Stimulated activated CD4-positive, alpha-beta T cell treated with anti-CD3 and anti-CD28 coated beads, Interleukin-12 subunit alpha, Interleukin-12 subunit beta, amount 100 ng/mL, for 48 hours (primary cell): ENCODE results near the gene KRT28.
A peak's percentile ranks its signal among the peaks of the same experiment; 100 is the strongest.
"Not testable (repeated sequence)": the region's sequence is repeated elsewhere in the genome, so short reads cannot be mapped to it uniquely, and the experiment has no call there.

Experiments
- DNase-seq, 3 donors: peaks; one replicate each; pipeline ENCODE4 v3.0.0-alpha.2; 2020; ENCODE audit warnings: low read depth in 2 of 3, low spot score in 1 of 3

KRT28 gene

DNA sequence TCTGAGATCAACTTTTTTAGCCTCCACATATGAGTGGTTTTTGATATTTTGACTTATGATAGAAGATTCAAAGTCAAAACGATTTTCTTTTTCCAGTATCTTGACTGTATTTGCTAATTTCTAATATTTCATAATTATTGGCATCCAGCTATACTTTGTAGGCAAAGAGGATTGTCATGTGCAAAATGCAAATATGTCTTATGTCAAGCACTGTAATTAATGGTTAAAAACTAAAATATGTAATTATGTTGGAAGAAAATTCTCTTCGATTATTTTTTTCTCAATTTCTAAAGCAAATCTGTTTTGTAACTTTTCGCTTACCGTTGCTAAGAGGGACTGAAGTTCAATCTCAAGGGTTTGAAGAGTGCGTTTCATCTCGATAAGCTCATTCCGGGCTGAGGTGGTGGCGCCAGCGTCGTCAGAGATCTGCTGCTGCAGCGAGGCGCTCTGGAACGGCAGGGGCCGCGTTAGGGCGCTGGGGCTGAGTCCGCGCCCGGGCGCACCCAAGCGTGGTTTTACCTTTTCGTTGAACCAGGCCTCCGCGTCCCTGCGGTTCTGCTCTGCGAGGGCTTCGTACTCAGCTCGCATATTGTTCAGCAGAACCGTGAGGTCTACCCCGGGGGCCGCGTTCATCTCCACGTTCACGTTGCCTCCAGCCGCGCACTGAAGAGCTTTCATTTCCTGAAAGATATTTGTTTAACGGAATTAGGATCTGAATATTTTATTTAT is 20.4 kb downstream of the KRT28 start:
- DNase-seq: peak in 1 of 3 donors; percentile 5

DNA sequence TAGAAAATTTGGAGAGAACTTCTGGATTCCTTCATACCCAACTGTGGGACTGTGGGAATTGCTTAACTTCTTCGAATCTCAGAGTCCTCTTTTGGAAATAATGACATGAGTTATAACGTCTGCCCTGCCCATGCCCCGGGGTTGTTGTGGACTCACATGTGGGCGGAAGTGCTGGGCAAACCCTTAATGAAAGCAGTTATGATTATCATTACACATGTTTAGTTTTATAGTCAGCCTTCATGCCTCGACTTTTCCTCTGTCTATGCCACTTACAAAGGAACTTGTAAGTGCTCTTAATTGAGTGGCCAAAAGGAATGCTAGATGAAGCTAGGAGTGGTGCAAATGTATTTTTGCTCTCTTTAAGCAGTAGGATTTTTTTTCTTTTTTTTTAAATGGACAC is 21.3 kb downstream of the KRT28 start:
- DNase-seq: no peak

DNA sequence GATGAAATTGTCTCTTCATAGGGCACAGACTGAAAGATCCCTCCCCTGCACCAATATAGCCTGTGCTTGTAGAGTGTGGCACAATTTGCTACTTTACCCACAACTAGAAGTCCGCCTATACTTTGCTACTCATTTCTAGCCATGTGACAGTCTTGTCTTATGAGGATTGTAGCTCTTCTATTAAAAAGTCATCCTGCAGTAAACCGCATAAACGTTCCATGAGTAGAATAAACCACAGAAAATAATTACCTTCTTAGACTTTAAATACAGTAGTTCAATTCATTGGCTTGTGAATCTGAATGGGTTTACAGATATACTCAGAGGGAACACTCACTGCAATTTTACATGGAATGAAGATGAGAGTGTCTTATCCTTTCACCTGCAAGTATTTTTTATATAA is 21.8 kb downstream of the KRT28 start:
- DNase-seq: no peak

DNA sequence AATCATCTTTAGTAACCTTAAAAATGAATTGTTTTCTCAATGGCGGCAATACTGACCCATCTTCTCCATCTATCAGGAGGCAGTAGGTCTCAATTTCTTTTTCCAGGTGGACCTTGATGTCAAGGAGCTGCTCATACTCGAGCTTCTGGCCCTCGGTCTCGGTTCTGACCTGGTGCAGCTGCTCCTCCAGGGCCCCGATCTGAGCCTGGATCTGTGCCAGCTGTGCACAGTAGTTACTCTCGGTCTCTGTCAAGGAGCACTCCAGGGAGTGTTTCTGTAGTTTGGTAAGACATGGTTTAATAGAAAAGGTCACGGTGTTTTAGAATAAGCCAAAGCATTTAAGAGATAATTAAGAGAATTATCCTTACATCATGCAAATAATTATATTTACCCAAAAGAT is 22.3 kb downstream of the KRT28 start:
- DNase-seq: no peak

DNA sequence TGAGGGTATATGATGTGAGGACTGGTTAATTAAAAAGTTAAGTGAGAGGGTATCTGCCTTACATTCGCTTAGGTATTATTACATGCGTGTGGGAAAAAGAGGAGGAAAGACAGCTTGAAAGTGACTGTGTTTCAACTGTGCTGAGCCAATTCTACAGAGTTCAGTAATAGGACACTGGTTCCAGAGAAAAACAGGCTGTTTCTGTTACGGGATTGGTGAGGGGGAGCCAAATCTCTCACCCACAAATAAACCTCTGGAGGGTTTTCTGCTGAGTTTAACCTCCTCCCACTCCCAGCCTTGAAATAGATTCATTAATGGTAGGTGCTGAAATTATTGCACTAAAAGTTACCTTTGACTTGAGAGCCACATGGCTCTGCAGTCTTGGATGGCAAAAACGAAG is 23.8 kb downstream of the KRT28 start:
- DNase-seq: no peak

DNA sequence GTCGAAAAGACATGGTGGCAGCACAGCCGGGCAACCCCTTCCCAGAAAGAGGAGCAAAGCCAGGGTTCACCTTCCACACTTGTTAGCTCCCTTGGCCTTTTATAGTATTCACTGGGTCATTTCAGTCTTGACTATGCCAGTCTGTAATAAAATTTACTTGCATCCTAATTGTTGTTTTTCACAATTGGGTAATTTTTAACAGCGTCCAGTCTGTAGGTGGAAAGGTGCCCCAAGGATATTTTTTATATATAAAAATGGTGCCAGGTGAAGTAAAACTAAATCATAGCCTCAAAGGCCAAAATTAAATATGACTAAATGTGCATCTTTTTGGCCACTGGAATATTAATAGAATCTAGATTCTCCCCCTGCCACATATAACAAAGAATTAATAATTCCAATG is 27.7 kb downstream of the KRT28 start, which contains the start of gene KRT26:
TSS of gene KRT26 (minus strand) at position 101 of the 400 bp plus-strand sequence. CDS start at position 13, 88 bp downstream.
- DNase-seq: no peak

DNA sequence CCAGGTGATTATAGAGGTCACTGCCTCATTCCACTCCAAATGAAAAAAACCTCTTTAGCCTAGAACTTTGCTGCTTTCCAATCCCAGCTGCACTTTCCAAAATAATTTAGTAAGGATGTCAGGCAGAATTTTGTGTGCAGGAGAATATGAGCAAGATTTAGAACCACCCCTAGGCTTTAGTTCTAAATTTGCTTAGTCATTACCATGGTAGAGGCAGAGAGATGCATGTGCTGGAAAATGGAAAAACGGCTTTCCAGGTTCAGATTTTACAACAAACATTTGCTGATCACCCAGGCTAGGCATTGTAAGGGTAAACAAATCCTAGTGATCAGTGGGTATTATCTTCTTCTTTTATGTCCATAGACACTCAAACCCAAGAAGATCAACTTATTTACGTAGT is 34.1 kb downstream of the KRT28 start:
- DNase-seq: no peak

DNA sequence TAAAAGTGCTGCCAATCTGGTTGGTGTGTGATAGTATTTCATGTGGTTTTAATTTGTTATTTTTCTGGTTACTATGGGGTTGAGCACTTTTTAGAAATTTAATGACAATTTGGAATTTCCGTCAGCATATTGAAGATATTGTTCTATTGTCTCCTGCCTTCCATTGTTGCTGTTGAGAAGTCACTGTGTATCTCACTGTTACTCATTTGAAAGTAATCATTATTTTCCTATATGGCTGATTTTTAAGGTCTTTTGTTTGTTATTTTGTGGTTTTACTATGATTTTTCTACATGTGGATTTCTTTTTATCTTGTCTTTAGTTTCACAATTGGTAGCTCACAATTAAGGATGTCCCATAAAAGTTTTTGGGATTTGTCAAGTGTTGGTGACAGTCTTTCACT is 36.0 kb downstream of the KRT28 start:
- DNase-seq: no peak

DNA sequence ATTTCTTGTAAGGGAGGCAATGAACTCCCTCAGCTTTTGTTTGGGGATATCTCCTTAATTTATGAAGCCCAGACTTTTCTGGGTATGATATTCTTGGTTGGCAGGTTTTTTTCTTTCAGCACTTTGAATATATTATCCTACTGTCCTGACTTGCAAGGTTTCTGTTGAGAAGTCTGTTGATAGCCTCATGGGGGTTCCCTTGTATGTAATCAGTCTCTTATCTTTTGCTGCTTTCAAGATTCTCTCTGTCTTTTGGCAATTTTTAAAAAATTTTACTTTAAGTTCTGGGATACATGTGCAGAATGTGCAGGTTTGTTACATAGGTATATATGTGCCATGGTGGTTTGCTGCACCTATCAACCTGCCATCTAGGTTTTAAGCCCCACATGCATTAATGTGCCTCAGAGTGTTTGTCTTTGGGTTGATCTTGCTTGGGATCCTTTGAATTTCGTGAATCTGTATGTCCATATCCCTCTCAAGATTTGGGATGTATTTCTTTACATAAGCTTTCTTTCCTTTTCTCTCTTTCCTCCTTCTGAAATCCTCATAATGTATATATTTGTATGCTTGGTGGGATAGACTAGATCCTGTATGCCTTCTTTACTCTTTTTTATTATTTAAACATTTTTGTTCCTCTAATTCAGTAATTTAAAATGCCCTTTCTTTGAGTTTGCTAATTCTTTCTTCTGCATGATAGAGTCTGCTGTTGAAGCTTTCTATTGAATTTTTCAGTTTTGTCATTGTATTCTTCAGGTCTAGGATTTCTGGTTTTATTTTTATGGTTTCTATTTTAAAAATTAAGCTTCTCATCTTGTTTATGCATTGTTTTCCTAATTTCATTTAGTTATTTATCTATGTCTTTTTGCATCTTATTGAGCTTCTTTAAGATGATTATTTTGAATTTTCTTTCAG is 39.4 kb downstream of the KRT28 start:
- DNase-seq: no peak

DNA sequence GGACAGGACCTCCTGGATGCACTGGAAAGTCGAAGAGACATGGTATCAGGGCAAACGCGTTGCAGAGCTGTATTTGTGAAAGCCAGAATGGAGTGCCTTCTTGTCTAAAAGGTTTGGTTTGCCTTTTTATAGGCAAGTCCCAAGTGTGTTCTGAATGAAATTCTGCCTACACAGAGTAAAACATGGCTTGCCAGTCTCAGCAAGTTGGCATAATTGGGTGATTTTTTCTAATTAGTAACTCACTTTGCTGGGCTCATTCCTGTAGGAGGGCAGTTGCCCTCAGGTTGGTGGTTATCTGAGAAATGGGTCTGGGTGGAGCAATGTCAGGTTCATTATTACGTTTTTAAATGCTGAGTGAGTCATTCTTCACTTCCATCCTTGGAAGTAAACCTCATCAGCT is 44.5 kb downstream of the KRT28 start, which contains the start of gene KRT25:
TSS of gene KRT25 (minus strand) at position 101 of the 400 bp plus-strand sequence. CDS start at position 41, 60 bp downstream.
- no peak for DNase-seq

DNA sequence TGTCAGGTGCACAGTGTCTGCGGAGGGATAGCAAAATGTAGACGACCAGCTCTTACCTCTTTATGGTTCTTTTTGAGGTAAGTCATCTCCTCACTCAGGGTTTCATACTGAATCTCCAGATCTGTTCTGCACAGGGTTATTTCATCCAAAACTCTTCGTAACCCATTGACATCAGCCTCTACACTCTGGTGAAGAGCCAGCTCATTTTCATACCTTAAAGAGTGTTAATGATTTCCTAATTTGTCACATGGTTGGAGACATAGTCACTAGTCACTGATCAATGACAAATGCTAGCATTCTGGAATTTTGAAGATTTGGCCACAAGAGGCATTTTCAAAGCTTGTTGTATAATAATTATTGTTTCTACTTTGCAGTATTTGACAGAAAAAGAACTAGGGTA is 46.0 kb downstream of the KRT28 start:
- DNase-seq: no peak

DNA sequence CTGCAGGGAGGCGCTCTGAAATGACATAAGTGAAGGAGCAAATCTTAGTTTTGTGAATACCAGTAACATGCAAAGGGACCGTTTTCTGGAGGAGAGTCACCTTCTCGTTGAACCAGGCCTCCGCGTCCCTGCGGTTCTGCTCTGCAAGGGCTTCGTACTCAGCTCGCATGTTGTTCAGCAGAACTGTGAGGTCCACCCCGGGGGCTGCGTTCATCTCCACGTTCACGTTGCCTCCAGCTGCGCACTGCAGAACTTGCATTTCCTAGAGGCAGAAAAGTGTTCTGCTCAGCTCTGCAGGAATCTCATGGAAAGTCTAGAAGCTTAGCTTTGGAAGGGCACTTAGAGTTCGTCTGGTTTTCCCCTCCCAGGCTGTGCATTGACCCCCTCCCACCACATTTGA is 48.7 kb downstream of the KRT28 start:
- no peak for DNase-seq

DNA sequence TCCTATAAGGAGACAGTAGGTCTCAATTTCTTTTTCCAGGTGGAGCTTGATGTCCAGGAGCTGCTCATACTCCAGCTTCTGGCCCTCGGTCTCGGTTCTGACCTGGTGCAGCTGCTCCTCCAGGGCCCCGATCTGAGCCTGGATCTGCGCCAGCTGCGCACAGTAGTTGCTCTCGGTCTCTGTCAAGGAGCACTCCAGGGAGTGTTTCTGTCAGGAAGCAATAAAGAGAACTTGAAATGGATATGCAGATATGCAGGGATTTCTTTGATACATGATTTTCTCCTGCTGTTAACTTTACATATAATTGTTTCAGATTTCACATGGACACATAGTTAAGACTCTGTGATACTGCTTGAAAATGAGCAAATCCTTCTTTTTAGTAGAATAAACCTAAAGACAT is 49.4 kb downstream of the KRT28 start:
- no peak for DNase-seq

DNA sequence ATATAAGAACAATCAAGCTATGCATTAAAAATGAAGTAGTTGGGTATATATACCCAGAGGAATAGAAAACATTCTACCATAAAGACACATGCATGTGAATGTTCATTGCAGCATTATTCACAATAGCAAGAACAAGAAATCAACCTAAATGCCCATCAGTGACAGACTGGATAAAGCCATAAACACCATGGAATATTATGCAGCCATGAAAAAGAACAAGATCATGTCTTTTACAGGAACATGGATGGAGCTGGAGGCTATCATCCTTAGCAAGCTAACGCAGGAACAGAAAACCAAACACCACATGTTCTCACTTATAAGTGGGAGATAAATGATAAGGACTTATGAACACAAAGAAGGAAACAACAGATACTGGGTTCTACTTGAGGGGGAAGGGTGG is 51.1 kb downstream of the KRT28 start:
- not testable (repeated sequence) for DNase-seq
